RWPE2 (cell line): Measurements from ENCODE around the gene NUDT21.

ENCODE experiments used
- ATAC-seq: fragments of 200-7000 bp; cut with Tn5 transposase; 3 replicates; pipeline ENCODE4 v1.9.1; 2021; ENCODE audit warnings: low read depth
- DNase-seq: peaks from one replicate; pipeline ENCODE4 v3.0.0-alpha.2; 2020; ENCODE audit warnings: low spot score
- H3K27ac ChIP-seq: fragments of 450-650 bp; 2 replicates; pipeline ENCODE4 v1.5.1; 2017; ENCODE audit warnings: mild to moderate bottlenecking; ENCODE audit not compliant: poor library complexity, severe bottlenecking
- H3K27me3 ChIP-seq: fragments of 250-450 bp; sonication (Bioruptor Pico); 2 replicates; pipeline ENCODE4 v1.5.1; 2021; ENCODE audit warnings: mild to moderate bottlenecking, moderate library complexity; ENCODE audit not compliant: insufficient read depth, poor library complexity, severe bottlenecking
- H3K36me3 ChIP-seq: fragments of 250-450 bp; sonication (Bioruptor Pico); 2 replicates; pipeline ENCODE4 v1.5.1; 2020; ENCODE audit warnings: low read depth, mild to moderate bottlenecking, moderate library complexity
- H3K4me1 ChIP-seq: fragments of 250-450 bp; sonication (Bioruptor Pico); 2 replicates; pipeline ENCODE4 v1.5.1; 2021; ENCODE audit warnings: mild to moderate bottlenecking, moderate library complexity; ENCODE audit not compliant: insufficient read depth, poor library complexity, severe bottlenecking
- H3K4me3 ChIP-seq: fragments of 250-450 bp; sonication (Bioruptor Pico); 2 replicates; pipeline ENCODE4 v1.5.1; 2021; ENCODE audit warnings: mild to moderate bottlenecking, moderate library complexity; ENCODE audit not compliant: severe bottlenecking
- H3K9me3 ChIP-seq: fragments of 250-450 bp; sonication (Bioruptor Pico); 2 replicates; pipeline ENCODE4 v1.5.1; 2021; ENCODE audit warnings: mild to moderate bottlenecking, moderate library complexity; ENCODE audit not compliant: severe bottlenecking
- TF ChIP-seq, protein P1 (sequence below): fragments of 450-650 bp; IDR thresholded peaks from one replicate; pipeline ENCODE4 v1.5.1; 2017; ENCODE audit warnings: mild to moderate bottlenecking, moderate library complexity; ENCODE audit not compliant: poor library complexity, severe bottlenecking

The NUDT21 gene

DNA sequence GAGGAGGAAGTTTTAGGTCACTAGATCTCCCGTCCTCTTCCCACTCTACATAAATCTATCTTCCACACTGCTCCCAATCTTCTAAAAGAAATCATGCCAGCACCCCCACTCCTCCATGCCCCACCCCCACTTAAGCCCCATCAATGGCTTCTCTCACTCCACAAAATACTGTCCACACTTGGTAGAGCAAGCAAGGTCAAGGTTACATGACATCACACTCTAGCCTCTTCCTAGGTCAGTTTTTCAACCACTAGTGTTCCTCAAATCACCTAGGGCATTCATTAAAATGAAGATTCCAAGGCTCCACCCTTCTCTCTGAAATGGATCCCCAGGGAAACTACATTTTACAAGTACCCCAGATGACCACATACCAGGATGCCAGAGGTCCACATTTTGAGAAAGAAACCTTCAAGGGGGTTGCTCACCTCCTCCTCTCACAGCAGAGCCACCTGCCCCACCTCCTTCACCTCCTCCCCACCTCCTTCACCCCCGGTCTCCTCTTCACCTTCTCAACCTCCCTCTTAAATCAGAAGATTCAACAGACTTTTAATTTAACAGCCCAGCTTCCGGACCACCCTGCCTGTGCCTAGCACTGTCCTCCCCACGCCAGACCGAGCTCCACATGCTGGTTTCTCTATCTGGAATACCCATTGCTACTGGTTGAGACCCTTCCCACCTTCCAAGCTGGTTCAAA lies 29.0 kb downstream of the NUDT21 start:
- no peaks in the 10 kb centered on the region for H3K27me3 ChIP-seq
- ATAC-seq (no peak), DNase-seq (no peak)
- no peaks in the 10 kb centered on the region for H3K9me3 ChIP-seq
- no peak overlapping the region for H3K4me3 ChIP-seq
- TF ChIP-seq, protein P1, sequence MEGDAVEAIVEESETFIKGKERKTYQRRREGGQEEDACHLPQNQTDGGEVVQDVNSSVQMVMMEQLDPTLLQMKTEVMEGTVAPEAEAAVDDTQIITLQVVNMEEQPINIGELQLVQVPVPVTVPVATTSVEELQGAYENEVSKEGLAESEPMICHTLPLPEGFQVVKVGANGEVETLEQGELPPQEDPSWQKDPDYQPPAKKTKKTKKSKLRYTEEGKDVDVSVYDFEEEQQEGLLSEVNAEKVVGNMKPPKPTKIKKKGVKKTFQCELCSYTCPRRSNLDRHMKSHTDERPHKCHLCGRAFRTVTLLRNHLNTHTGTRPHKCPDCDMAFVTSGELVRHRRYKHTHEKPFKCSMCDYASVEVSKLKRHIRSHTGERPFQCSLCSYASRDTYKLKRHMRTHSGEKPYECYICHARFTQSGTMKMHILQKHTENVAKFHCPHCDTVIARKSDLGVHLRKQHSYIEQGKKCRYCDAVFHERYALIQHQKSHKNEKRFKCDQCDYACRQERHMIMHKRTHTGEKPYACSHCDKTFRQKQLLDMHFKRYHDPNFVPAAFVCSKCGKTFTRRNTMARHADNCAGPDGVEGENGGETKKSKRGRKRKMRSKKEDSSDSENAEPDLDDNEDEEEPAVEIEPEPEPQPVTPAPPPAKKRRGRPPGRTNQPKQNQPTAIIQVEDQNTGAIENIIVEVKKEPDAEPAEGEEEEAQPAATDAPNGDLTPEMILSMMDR, result no peak
- peaks cover 20% of the 10 kb centered on the region for H3K4me1 ChIP-seq
- H3K36me3 ChIP-seq, result no peaks in the 10 kb centered on the region
- H3K27ac ChIP-seq, result no peak overlapping the region

DNA sequence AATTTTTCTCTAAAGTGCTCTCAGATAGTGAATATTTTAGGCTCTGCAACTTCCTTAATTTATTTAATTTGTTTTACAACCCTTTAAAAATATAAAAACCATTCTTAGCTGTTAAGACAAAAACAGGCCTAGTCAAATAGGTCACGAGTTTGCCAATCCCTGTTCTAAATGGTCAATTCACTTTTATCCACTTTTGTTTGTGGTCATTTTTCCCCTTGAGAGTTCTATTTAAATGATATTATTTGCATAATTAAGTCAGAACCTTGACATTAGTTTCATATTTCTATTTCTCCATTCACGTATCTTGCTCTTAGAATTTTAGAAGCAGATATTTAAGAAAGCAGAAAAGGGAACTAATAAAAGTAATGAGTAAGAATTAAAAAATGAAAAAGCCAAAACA lies 29.8 kb downstream of the NUDT21 start:
- no peak for DNase-seq
- no peaks in the 10 kb centered on the region for H3K27me3 ChIP-seq
- H3K4me1 ChIP-seq, result peaks cover 17% of the 10 kb centered on the region
- TF ChIP-seq, protein P1, result no peak
- H3K36me3 ChIP-seq, result no peaks in the 10 kb centered on the region
- H3K27ac ChIP-seq, result no peak overlapping the region
- no peaks in the 10 kb centered on the region for H3K9me3 ChIP-seq
- ATAC-seq, result no peak
- no peak overlapping the region for H3K4me3 ChIP-seq

DNA sequence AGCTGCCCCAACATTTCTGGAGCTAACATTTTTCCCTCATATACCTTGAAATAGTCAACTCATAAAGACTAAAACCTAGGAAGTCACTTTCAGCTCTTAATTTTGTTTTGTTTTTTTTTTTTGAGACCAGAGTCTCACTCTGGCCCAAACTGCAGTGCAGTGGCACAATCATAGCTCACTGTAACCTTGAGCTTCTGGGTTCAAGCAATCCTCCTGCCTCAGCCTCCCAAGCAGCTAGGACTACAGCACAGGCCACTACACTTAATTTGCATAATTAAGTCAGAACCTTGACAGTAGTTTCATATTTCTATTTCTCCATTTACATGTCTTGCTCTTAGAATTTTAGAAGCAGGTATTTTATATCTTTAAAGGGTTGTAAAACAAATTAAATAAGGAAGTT lies 30.5 kb downstream of the NUDT21 start:
- H3K27me3 ChIP-seq, result no peaks in the 10 kb centered on the region
- DNase-seq (no peak), ATAC-seq (no peak)
- peaks cover 17% of the 10 kb centered on the region for H3K4me1 ChIP-seq
- TF ChIP-seq, protein P1, result no peak
- H3K36me3 ChIP-seq, result no peaks in the 10 kb centered on the region
- H3K9me3 ChIP-seq, result no peaks in the 10 kb centered on the region
- H3K27ac ChIP-seq, result no peak overlapping the region
- H3K4me3 ChIP-seq, result no peak overlapping the region

DNA sequence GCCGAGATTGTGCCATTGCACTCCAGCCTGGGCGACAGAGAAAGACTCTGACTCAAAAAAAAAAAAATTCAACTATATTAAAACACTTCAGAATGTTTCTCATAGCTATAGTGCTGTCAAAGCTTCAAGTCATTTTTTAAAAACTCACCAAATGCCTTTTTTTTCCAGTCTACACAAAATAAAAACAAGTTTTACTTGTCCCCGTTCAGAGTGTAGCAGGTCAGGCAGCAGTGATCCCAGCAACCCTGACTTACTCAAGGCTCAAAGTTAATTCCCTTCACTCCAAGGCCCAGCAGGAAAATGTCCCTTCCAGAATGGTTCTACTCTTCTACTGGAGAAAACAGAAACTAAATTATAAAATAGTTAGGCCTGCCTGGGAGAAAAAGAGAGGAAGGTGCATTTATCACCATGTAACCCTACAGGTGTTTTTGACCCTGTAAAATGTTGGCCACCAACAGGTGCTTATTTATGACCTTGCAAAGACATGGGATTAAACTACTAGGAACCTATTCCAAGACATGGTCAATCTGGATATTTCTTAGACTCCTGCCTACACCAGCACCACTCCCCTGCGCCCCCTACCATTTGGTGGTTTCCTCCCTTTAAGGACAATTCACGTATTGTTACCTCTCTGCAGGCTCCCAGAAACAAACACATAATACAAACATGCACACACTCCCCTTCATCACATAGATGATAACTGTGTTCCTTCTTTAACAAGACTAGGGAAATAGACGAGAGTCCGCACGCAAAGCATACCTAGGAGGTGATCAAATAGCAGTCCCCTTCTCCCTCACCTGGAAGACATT lies 31.2 kb downstream of the NUDT21 start:
- Histone ChIP-seq H3K27ac (peak overlapping the region; percentile 4), H3K4me3 (no peak overlapping the region), H3K9me3 (no peaks in the 10 kb centered on the region), H3K27me3 (no peaks in the 10 kb centered on the region), H3K36me3 (0 out of 2 replicates have a peak, but pooled peaks cover 4% of the 10 kb centered on the region), H3K4me1 (peaks cover 17% of the 10 kb centered on the region)
- ATAC-seq (no peak), DNase-seq (no peak)
- TF ChIP-seq, protein P1, result no peak

DNA sequence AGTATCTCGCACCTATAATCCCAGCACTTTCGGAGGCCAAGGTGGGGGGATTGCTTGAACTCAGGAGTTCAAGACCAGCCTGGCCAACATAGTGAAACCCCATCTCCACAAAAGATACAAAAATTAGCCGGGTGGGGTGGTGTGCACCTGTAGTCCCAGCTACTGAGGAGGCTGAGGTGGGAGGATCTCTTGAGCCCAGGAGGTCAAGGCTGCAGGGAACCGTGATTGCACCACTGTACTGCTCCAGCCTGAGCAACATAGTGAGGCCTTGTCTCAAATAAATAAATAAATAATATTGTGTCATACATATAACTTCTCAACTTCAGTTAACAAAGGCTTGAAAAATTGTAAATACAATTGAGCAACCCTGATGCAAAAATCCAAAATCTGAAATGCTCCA lies 34.0 kb downstream of the NUDT21 start:
- Histone ChIP-seq H3K9me3 (no peaks in the 10 kb centered on the region), H3K4me3 (no peak overlapping the region), H3K27ac (no peak overlapping the region), H3K4me1 (peaks cover 11% of the 10 kb centered on the region), H3K36me3 (peaks cover 15% of the 10 kb centered on the region), H3K27me3 (no peaks in the 10 kb centered on the region)
- ATAC-seq (no peak), DNase-seq (no peak)
- TF ChIP-seq, protein P1, result no peak
